RCC 7860 (cell line): ENCODE measurements around the gene IL17D.
A peak's percentile ranks its signal among the peaks of the same experiment; 100 is the strongest.

ENCODE experiments used
- DNase-seq: peaks from one replicate; pipeline ENCODE4 v3.0.0-alpha.2; 2015; ENCODE audit warnings: low spot score
- FAIRE-seq: peaks from 2 replicates; lab custom pipeline; 2012; peaks lifted over from hg19 to GRCh38; lab: Jason Lieb, UNC

The IL17D gene

GRCh38 chr13:20689291-20689690, 14.2 kb upstream of the IL17D start:
- FAIRE-seq (no peak), DNase-seq (no peak)

GRCh38 chr13:20691616-20692015, 11.9 kb upstream of the IL17D start:
- FAIRE-seq = no peak

GRCh38 chr13:20696073-20696472, 7.4 kb upstream of the IL17D start:
- FAIRE-seq (no peak), DNase-seq (no peak)

More at GRCh38 chr13:20691616-20692015, 11.9 kb upstream of the IL17D start:
- no peak for DNase-seq

- FAIRE-seq = no peak
- DNase-seq = no peak
Observed at GRCh38 chr13:20699715-20700114, 3.8 kb upstream of the IL17D start.

- DNase-seq (no peak), FAIRE-seq (no peak)
Observed at GRCh38 chr13:20700288-20700687, 3.2 kb upstream of the IL17D start.

GRCh38 chr13:20701461-20701860, 2.0 kb upstream of the IL17D start:
- FAIRE-seq = no peak
- no peak for DNase-seq

- no peak for FAIRE-seq
- DNase-seq = no peak
Observed at GRCh38 chr13:20702530-20702914, 977 bp upstream of the IL17D start.

- FAIRE-seq = no peak
- DNase-seq = peak; percentile 49
Observed at GRCh38 chr13:20703780-20704458, 420 bp downstream of the IL17D start.

GRCh38 chr13:20704459-20705069, 1.1 kb downstream of the IL17D start:
- DNase-seq (no peak), FAIRE-seq (no peak)

- FAIRE-seq (no peak), DNase-seq (no peak)
Observed at GRCh38 chr13:20706661-20707060, 3.2 kb downstream of the IL17D start.

- FAIRE-seq (no peak), DNase-seq (no peak)
Observed at GRCh38 chr13:20708216-20708615, 4.7 kb downstream of the IL17D start.

- no peak for FAIRE-seq
- no peak for DNase-seq
Observed at GRCh38 chr13:20709369-20709768, 5.9 kb downstream of the IL17D start.

GRCh38 chr13:20709782-20710181, 6.3 kb downstream of the IL17D start:
- DNase-seq (no peak), FAIRE-seq (no peak)

GRCh38 chr13:20711301-20712044, 8.0 kb downstream of the IL17D start:
- DNase-seq = no peak
- FAIRE-seq = no peak

GRCh38 chr13:20713014-20713376, 9.5 kb downstream of the IL17D start:
- FAIRE-seq (no peak), DNase-seq (no peak)

GRCh38 chr13:20713751-20714150, 10.3 kb downstream of the IL17D start:
- FAIRE-seq = no peak
- peak; percentile 58 for DNase-seq

GRCh38 chr13:20714161-20714560, 10.7 kb downstream of the IL17D start:
- DNase-seq (no peak), FAIRE-seq (no peak)

GRCh38 chr13:20714563-20715329, 11.2 kb downstream of the IL17D start:
- no peak for FAIRE-seq
- no peak for DNase-seq

- DNase-seq (no peak), FAIRE-seq (no peak)
Observed at GRCh38 chr13:20715330-20715712, 11.8 kb downstream of the IL17D start.

GRCh38 chr13:20716951-20717350, 13.5 kb downstream of the IL17D start:
- no peak for FAIRE-seq
- no peak for DNase-seq
